SU-DHL-6 (cell line): Measurements from ENCODE around the gene SOCS1.

ENCODE experiments used
- EZH2phosphoT487 ChIP-seq: fragments of 200-600 bp; sonication (generic), shearing (Covaris generic); conservative IDR thresholded peaks from 2 replicates; pipeline ENCODE4 v1.6.1; 2018; ENCODE audit warnings: mild to moderate bottlenecking, antibody characterized with exemption, low read length, moderate library complexity, mixed read lengths
- TF ChIP-seq, protein P1 (sequence below): fragments of 200-600 bp; sonication (generic); IDR thresholded peaks from one replicate; pipeline ENCODE4 v1.5.1; 2017; ENCODE audit warnings: antibody characterized with exemption, mild to moderate bottlenecking, low read length, moderate library complexity; ENCODE audit not compliant: insufficient read depth, poor library complexity, severe bottlenecking

DNA sequence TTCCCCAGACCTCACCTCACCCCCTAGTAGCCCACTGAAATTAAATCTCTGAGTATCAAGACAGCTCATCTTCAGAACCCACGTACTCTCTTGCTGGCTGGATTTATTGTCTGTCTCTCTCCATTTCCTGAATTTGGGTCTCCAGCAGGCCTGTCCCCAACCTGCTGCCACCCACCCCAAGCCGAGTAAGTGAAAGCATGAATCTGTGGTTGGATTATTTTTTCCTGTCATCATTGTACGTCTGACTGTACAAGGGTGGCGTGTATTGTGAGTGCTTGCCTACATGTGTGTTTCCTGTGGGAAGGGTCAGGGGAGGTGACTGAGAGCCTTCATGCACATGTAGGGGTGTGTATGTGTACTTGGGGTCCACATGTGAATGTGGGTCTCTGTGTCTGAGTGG, 7.7 kb upstream of the SOCS1 start:
- TF ChIP-seq, protein P1, sequence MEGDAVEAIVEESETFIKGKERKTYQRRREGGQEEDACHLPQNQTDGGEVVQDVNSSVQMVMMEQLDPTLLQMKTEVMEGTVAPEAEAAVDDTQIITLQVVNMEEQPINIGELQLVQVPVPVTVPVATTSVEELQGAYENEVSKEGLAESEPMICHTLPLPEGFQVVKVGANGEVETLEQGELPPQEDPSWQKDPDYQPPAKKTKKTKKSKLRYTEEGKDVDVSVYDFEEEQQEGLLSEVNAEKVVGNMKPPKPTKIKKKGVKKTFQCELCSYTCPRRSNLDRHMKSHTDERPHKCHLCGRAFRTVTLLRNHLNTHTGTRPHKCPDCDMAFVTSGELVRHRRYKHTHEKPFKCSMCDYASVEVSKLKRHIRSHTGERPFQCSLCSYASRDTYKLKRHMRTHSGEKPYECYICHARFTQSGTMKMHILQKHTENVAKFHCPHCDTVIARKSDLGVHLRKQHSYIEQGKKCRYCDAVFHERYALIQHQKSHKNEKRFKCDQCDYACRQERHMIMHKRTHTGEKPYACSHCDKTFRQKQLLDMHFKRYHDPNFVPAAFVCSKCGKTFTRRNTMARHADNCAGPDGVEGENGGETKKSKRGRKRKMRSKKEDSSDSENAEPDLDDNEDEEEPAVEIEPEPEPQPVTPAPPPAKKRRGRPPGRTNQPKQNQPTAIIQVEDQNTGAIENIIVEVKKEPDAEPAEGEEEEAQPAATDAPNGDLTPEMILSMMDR: no peak
- TF ChIP-seq EZH2phosphoT487: no peak
